CD4-positive, alpha-beta T cell treated with Interleukin-10 for 1 hour (primary cell): Measurements from ENCODE around the gene MRFAP1.
A peak's percentile ranks its signal among the peaks of the same experiment; 100 is the strongest.

Source experiments
- DNase-seq: peaks from one replicate; pipeline ENCODE4 v3.0.0-alpha.2; 2020

Gene MRFAP1

GRCh38 chr4:6640292-6641163 is at the start of gene MRFAP1:
MRFAP1 (plus strand) TSS chr4:6640685; CDS start chr4:6640863, 178 bp downstream.
- DNase-seq: peak; percentile 96

GRCh38 chr4:6591313-6591712 is 49.2 kb upstream of the MRFAP1 start:
- no peak for DNase-seq

GRCh38 chr4:6591781-6592180 is 48.7 kb upstream of the MRFAP1 start:
- DNase-seq: no peak

GRCh38 chr4:6592804-6593563 is 47.5 kb upstream of the MRFAP1 start:
- no peak for DNase-seq

- no peak for DNase-seq
Measured at GRCh38 chr4:6594341-6594740, 46.1 kb upstream of the MRFAP1 start.

GRCh38 chr4:6594826-6595355 is 45.6 kb upstream of the MRFAP1 start:
- no peak for DNase-seq

- peak; percentile 9 for DNase-seq
Measured at GRCh38 chr4:6595897-6596537, 44.5 kb upstream of the MRFAP1 start.

- DNase-seq: no peak
Measured at GRCh38 chr4:6596948-6597347, 43.5 kb upstream of the MRFAP1 start.

GRCh38 chr4:6598127-6598526 is 42.4 kb upstream of the MRFAP1 start:
- DNase-seq: no peak

- no peak for DNase-seq
Measured at GRCh38 chr4:6598641-6599040, 41.8 kb upstream of the MRFAP1 start.

- DNase-seq: no peak
Measured at GRCh38 chr4:6601661-6602250, 38.7 kb upstream of the MRFAP1 start.

GRCh38 chr4:6602289-6602688 is 38.2 kb upstream of the MRFAP1 start:
- DNase-seq: no peak

GRCh38 chr4:6603128-6603527 is 37.4 kb upstream of the MRFAP1 start:
- no peak for DNase-seq

- no peak for DNase-seq
Measured at GRCh38 chr4:6605114-6605513, 35.4 kb upstream of the MRFAP1 start.

GRCh38 chr4:6605605-6606004 is 34.9 kb upstream of the MRFAP1 start:
- DNase-seq: no peak

GRCh38 chr4:6606465-6607235 is 33.8 kb upstream of the MRFAP1 start:
- no peak for DNase-seq

GRCh38 chr4:6607368-6608055 is 33.0 kb upstream of the MRFAP1 start:
- DNase-seq: no peak

- no peak for DNase-seq
Measured at GRCh38 chr4:6608758-6609414, 31.6 kb upstream of the MRFAP1 start.

- DNase-seq: no peak
Measured at GRCh38 chr4:6609415-6610079, 30.9 kb upstream of the MRFAP1 start.

GRCh38 chr4:6610856-6611430 is 29.5 kb upstream of the MRFAP1 start:
- no peak for DNase-seq
